GM13976 (cell line): ENCODE data around the gene MFSD12.

Experiments used
- DNase-seq: peaks from one replicate; pipeline ENCODE4 v3.0.0; 2012; ENCODE audit warnings: low spot score
- CTCF ChIP-seq: IDR thresholded peaks from 2 replicates; pipeline ENCODE4 v1.5.1; 2012; ENCODE audit warnings: borderline replicate concordance, mild to moderate bottlenecking; ENCODE audit not compliant: insufficient read depth; ENCODE audit errors: extremely low read depth, missing control alignments, control extremely low read depth
- in situ Hi-C: fragments of 300-500 bp; cut with MboI; formaldehyde crosslinking; loops from one replicate; pipeline ENCODE4 v1.12.0; 2022; ENCODE audit warnings: low sequenced_read_pairs, mixed read lengths, inconsistent platforms; ENCODE audit not compliant: unreplicated experiment

Gene MFSD12

GRCh38 chr19:3556423-3556977 lies 886 bp downstream of the MFSD12 start:
- no peak for TF ChIP-seq CTCF
- DNase-seq: no peak
- in situ Hi-C loops: no loop called here

- no peak for DNase-seq
- no peak for TF ChIP-seq CTCF
- in situ Hi-C loops: no loop called here
These were observed 1.5 kb downstream of the MFSD12 start for GRCh38 chr19:3555653-3556422.

- DNase-seq: no peak
- in situ Hi-C loops: no loop called here
These were observed 2.9 kb downstream of the MFSD12 start for GRCh38 chr19:3554254-3555083.

GRCh38 chr19:3551792-3552095 lies 5.6 kb downstream of the MFSD12 start:
- no peak for TF ChIP-seq CTCF
- no peak for DNase-seq
- in situ Hi-C loops: no loop called here

More at GRCh38 chr19:3554254-3555083, 2.9 kb downstream of the MFSD12 start:
- TF ChIP-seq CTCF: no peak

- no peak for DNase-seq
- in situ Hi-C loops: no loop called here
- no peak for TF ChIP-seq CTCF
These were observed 6.2 kb downstream of the MFSD12 start for GRCh38 chr19:3550947-3551791.

GRCh38 chr19:3549816-3550215 lies 7.6 kb downstream of the MFSD12 start:
- no peak for TF ChIP-seq CTCF
- in situ Hi-C loops: no loop called here
- DNase-seq: no peak
